ACC112 (cell line): Measurements from ENCODE around the gene DPF3.

Experiments used
- H2AFZ ChIP-seq: fragments of 200-600 bp; sonication (generic); one replicate; pipeline ENCODE4 v1.6.0; 2017; ENCODE audit warnings: antibody characterized with exemption, low read length; ENCODE audit not compliant: unreplicated experiment
- H3K27ac ChIP-seq: fragments of 200-600 bp; sonication (generic); 2 replicates; pipeline ENCODE4 v1.5.1; 2014; ENCODE audit warnings: low read depth, mild to moderate bottlenecking, antibody characterized with exemption, low read length, moderate library complexity
- H3K27me3 ChIP-seq: fragments of 200-600 bp; sonication (generic); 2 replicates; pipeline ENCODE4 v1.6.1; 2014; ENCODE audit warnings: mild to moderate bottlenecking, antibody characterized with exemption, low read length, moderate library complexity, mixed read lengths; ENCODE audit not compliant: insufficient read depth
- H3K36me3 ChIP-seq: fragments of 200-600 bp; sonication (generic); 2 replicates; pipeline ENCODE4 v1.6.1; 2016; ENCODE audit warnings: mild to moderate bottlenecking, antibody characterized with exemption, low read length, moderate library complexity, mixed read lengths; ENCODE audit not compliant: insufficient read depth
- H3K4me1 ChIP-seq: fragments of 200-600 bp; sonication (generic); one replicate; pipeline ENCODE4 v1.6.1; 2016; ENCODE audit warnings: low read length, mixed read lengths; ENCODE audit not compliant: insufficient read depth, unreplicated experiment, control insufficient read depth
- H3K4me3 ChIP-seq: fragments of 200-600 bp; sonication (generic); 2 replicates; pipeline ENCODE4 v1.5.1; 2014; ENCODE audit warnings: mild to moderate bottlenecking, low read depth, low read length
- H3K79me2 ChIP-seq: fragments of 200-600 bp; sonication (generic); one replicate; pipeline ENCODE4 v1.6.0; 2016; ENCODE audit warnings: low read length; ENCODE audit not compliant: control insufficient read depth, unreplicated experiment, insufficient read depth

The DPF3 gene

DNA sequence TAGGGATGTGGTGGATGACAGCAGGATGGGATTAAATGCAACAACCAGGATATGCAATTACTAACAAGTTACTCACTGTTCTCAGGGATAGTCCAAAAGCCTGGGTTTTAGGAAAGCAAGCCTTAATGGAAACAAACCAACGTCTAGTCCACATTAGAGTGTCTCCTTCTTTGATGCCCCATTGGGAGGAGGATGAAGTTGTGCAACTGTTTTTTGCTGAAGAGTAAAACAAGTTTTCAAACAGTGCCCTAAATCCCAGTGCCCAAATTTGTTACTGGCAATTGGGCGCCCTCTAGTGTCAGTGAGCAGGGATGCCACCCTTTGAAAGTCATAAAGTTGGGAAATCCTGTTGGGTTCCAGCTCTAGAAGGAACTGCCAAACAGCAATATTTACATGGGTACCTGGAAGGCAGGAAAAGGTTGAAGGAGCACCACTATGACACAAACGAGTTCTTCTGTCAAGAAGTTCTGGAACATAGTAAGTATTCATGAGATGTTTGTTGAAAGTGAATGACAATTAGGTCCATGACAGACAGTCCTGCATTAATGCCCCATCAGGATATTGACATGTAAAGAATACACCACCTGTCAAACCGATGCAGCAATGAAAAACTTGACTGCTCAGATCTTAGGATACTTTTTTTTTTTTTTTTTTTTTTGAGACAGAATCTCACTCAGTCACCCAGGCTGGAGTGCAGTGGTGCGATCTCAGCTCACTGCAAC lies 11.1 kb upstream of the DPF3 start:
- Histone ChIP-seq H3K79me2 (no peaks in the 10 kb centered on the region), H2AFZ (no peak overlapping the region), H3K27me3 (no peaks in the 10 kb centered on the region)

DNA sequence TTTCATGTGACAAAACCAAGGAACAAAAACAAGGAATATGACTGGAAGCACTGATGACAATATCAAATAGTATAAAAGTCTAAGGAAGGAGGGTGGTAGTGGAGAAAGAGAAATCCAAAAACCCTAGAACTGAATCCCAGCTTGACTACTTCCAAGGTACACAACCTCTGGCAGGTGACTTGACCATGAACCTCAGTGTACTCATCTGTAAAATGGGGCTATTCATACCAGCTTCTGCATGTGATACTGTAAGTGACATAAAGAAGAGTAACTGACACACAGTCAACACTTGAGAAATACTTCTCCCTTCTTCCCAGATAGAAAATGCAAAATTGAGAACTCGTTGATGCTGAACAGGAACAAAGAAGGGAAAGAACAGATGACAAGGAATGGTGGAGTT lies 10.3 kb upstream of the DPF3 start:
- Histone ChIP-seq H3K4me1 (peaks cover 33% of the 10 kb centered on the region), H3K27ac (no peak overlapping the region), H3K36me3 (0 out of 2 replicates have a peak, but pooled peaks cover 3% of the 10 kb centered on the region), H3K79me2 (no peaks in the 10 kb centered on the region), H3K4me3 (no peak overlapping the region), H3K27me3 (no peaks in the 10 kb centered on the region), H2AFZ (no peak overlapping the region)

More for the DNA sequence above, 11.1 kb upstream of the DPF3 start:
- no peak overlapping the region for H3K27ac ChIP-seq
- no peak overlapping the region for H3K4me3 ChIP-seq
- 0 out of 2 replicates have a peak, but pooled peaks cover 3% of the 10 kb centered on the region for H3K36me3 ChIP-seq
- H3K4me1 ChIP-seq, result peaks cover 33% of the 10 kb centered on the region

DNA sequence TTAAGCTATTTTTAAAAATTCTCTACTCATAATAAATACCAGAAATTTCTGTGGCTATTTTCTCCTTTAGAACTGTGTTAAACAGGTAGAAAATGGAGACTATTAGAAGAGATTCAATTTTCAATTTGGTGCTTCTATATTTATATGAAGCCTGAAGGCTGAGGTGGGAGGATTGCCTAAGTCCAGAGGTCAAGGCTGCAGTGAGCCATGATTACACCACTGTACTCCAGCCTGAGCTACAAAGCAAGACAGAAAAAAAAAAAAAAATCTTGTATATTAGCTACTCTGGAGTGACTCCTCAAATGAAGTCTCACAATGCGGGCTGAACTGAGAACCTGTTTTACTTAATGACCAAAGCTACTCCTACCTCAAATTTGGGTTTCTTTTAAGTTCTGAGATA lies 9.8 kb upstream of the DPF3 start:
- H3K79me2 ChIP-seq, result no peaks in the 10 kb centered on the region
- peaks cover 33% of the 10 kb centered on the region for H3K4me1 ChIP-seq
- H3K4me3 ChIP-seq, result no peak overlapping the region

DNA sequence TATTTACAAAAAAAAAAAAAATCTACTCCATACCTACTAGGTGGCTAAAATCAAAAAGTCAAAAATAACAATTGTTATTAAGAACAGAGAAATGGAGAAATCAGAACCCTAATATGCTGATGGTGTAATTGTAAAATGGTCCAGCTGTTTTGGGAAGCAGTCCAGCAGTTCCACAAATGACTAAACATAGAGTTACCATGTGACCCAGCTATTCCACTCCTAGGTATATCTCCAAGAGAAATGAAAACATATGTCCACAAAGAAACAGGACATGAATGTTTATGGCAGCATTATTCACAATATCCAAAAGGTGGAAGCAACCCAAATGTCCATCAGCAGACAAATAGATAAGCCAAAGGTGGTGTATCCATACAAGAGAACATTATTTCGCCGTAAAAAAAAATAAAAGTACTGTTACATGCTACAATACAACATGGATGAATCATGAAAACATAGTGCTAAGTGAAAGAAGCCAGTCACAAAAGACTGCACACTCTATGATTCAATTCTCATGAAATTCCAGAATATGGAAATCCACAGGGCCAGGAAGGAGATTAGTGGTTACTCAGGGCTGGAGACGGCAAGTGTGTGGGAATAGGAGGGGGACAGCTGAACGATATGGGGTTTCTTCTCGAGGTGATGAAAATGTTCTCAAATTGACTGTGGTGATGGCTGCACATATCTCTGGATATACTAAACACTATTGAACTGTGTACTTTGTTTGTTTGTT lies 9.1 kb upstream of the DPF3 start:
- no peaks in the 10 kb centered on the region for H3K79me2 ChIP-seq
- peaks cover 27% of the 10 kb centered on the region for H3K4me1 ChIP-seq
- H3K4me3 ChIP-seq, result no peak overlapping the region
- no peak overlapping the region for H3K27ac ChIP-seq
- 0 out of 2 replicates have a peak, but pooled peaks cover 3% of the 10 kb centered on the region for H3K36me3 ChIP-seq
- H3K27me3 ChIP-seq, result no peaks in the 10 kb centered on the region
- no peak overlapping the region for H2AFZ ChIP-seq

More for the DNA sequence above, 9.8 kb upstream of the DPF3 start:
- no peaks in the 10 kb centered on the region for H3K27me3 ChIP-seq
- 0 out of 2 replicates have a peak, but pooled peaks cover 3% of the 10 kb centered on the region for H3K36me3 ChIP-seq
- H2AFZ ChIP-seq, result no peak overlapping the region
- no peak overlapping the region for H3K27ac ChIP-seq

DNA sequence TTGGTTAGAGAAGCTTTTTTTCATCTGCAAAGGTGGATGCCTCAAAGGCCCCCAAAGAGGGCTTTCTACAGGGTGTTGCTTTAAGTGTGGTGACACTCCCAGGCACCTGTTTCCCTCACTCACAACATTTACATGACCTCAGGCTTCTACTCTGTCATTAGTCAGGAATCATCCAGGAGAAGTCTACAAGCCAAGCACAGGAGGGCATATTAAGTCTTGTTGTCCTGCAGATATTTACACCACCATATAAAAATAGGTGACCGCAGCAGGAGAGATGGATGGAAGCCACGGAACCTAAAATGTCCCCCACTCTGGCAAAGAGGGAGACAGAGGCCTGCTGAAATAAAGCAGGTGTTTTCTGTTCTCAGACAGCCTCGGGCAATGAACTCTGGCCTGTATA lies 7.5 kb upstream of the DPF3 start:
- Histone ChIP-seq H3K79me2 (no peaks in the 10 kb centered on the region), H3K36me3 (0 out of 2 replicates have a peak, but pooled peaks cover 3% of the 10 kb centered on the region), H3K4me1 (peaks cover 11% of the 10 kb centered on the region), H3K27me3 (no peaks in the 10 kb centered on the region), H3K4me3 (no peak overlapping the region), H2AFZ (no peak overlapping the region), H3K27ac (no peak overlapping the region)

DNA sequence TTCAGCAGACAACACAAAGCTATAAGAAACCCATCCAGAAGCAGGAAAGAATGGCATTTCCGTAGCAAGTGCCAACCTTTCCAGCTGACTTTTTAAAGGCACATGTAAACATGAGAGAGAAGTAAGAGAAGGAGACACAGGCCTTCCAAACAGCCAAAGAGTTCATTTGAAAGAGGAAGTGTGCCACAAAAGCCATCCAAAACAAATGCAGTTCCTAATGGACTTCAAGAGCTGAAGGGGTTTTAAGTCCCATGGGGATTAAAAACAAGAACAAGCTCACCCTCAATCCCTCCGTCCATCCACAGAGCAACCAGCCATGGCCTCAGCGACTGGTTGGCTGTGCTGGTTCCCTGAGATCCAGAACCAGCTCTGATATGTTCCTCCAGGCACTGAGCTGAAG lies 4.5 kb upstream of the DPF3 start:
- Histone ChIP-seq H3K79me2 (no peaks in the 10 kb centered on the region), H3K4me1 (peaks cover 3% of the 10 kb centered on the region), H3K36me3 (0 out of 2 replicates have a peak, but pooled peaks cover 3% of the 10 kb centered on the region), H3K4me3 (no peak overlapping the region), H3K27me3 (no peaks in the 10 kb centered on the region), H2AFZ (no peak overlapping the region), H3K27ac (no peak overlapping the region)

DNA sequence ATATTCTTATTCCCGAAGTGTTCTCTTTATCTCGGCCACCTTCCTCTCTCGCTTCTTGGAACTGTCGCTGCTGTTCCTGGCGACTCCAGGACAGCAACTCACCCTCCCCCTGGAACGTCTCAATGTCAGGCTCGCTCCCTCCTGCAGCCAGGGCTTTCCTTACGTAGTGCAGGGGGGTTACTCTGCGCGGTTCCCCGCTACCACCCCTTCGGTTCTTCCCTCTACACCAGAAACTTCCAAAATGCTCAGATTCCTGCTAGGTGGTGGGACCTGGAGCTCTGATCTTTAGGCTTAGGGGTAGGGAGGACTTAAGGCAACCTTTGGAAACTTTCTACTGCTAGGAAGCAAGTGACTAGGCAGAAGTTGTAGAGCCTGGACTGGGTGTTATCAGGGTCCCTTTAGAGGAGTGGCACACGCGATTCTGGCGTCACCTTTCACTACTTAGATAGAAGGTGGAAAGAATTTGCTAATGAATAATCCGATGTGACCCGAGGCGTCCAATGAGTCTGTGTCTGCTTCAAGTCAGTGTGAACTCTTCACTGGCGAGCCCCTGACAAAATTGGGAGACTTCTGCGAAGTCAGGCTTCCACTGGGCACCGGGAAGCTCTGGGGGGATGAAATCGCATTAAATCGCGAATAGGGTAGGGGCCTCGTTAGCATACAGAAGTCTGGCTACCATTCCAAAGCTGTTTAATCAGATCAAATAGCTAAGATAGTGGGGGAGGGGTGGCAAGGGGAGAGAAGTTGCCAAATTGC lies 900 bp upstream of the DPF3 start:
- H3K36me3 ChIP-seq, result no peaks in the 10 kb centered on the region
- H3K79me2 ChIP-seq, result no peaks in the 10 kb centered on the region
- H3K4me3 ChIP-seq, result peak overlapping the region; percentile 97
- no peak overlapping the region for H3K27ac ChIP-seq
- H2AFZ ChIP-seq, result peak overlapping the region; percentile 99
- peaks cover 8% of the 10 kb centered on the region for H3K4me1 ChIP-seq
- no peaks in the 10 kb centered on the region for H3K27me3 ChIP-seq

DNA sequence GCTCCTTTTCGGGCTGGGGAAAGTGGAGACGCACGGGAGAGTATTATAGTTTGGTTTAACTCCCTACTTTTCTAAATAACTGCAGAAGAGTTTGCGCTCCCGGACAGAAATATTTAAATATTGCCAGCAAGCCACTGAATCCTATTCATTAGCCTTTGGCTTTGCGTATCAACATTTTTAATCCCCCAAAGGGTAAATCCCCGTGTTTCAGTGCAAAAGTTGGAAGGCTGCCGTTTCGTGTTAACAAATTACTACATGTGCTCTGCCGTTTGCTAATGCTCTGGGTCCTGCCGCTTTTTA lies 372 bp upstream of the DPF3 start:
- Histone ChIP-seq H2AFZ (peak overlapping the region; percentile 99), H3K27ac (no peak overlapping the region), H3K36me3 (no peaks in the 10 kb centered on the region), H3K4me3 (peak overlapping the region; percentile 97), H3K27me3 (no peaks in the 10 kb centered on the region), H3K79me2 (no peaks in the 10 kb centered on the region), H3K4me1 (peaks cover 8% of the 10 kb centered on the region)

DNA sequence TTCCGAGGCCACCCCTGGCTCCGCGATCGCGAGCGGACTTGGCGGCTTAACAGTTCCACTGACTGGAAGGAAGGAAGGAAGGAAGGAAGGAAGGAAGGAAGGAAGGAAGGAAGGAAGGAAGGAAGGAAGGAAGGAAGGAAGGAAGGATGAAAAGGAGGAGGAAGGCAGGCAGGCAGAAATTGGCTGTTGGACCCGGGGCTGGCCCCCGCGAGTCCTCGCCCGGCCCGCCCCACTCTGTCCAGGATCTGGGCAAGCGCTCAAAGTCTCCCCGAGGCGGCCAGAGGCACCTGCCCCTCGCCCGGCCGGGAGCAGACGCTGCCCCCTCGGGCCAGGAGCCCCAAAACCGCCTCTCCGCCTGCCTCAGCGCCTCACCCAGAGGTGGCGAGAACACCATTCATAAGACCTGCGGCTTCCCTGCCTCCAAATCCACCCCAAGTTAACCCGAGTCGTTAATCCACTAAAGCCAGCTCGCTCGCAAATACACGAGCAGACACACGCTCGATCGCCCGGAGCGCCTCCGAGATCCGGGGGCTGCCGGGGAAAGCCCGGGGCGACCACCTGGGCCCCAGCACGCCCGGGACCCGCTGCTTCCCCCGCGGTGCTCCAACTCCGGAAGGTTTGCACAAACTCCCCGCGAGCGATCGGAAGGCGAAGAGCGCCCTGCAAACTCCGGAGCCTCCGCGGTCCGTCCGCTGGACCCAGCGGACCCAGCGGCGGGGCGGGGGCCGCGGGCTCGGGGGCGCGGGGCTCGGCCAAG lies 844 bp downstream of the DPF3 start:
- Histone ChIP-seq H3K79me2 (no peaks in the 10 kb centered on the region), H3K4me3 (peak overlapping the region; percentile 97), H3K4me1 (peaks cover 8% of the 10 kb centered on the region), H3K27me3 (no peaks in the 10 kb centered on the region), H2AFZ (peak overlapping the region; percentile 98), H3K27ac (no peak overlapping the region), H3K36me3 (no peaks in the 10 kb centered on the region)
